Activated naive CD8-positive, alpha-beta T cell treated with anti-CD3 and anti-CD28 coated beads, Interleukin-2, amount 50 U/mL, for 24 hours (primary cell): ENCODE measurements around the gene NECAB3.
A peak's percentile ranks its signal among the peaks of the same experiment; 100 is the strongest.

Source experiments
- ATAC-seq: fragments of 150-1000 bp; cut with Tn5 transposase; one replicate; pipeline ENCODE4 v1.10.0; 2021
- DNase-seq: peaks from one replicate; pipeline ENCODE4 v3.0.0; 2021
- H3K27ac Mint-ChIP-seq: one replicate; pipeline ENCODE4 v1.8.0; 2021; ENCODE audit warnings: mild to moderate bottlenecking, mixed read lengths
- H3K27me3 Mint-ChIP-seq: one replicate; pipeline ENCODE4 v1.8.0; 2021; ENCODE audit warnings: mixed read lengths
- H3K36me3 Mint-ChIP-seq: one replicate; pipeline ENCODE4 v1.8.0; 2021; ENCODE audit warnings: low read depth, mixed read lengths
- H3K4me1 Mint-ChIP-seq: one replicate; pipeline ENCODE4 v1.8.0; 2021; ENCODE audit warnings: mixed read lengths
- H3K4me3 Mint-ChIP-seq: one replicate; pipeline ENCODE4 v1.8.0; 2021; ENCODE audit warnings: mild to moderate bottlenecking, moderate library complexity, mixed read lengths
- H3K9me3 Mint-ChIP-seq: one replicate; pipeline ENCODE4 v1.8.0; 2021; ENCODE audit warnings: mixed read lengths

NECAB3 gene

DNA sequence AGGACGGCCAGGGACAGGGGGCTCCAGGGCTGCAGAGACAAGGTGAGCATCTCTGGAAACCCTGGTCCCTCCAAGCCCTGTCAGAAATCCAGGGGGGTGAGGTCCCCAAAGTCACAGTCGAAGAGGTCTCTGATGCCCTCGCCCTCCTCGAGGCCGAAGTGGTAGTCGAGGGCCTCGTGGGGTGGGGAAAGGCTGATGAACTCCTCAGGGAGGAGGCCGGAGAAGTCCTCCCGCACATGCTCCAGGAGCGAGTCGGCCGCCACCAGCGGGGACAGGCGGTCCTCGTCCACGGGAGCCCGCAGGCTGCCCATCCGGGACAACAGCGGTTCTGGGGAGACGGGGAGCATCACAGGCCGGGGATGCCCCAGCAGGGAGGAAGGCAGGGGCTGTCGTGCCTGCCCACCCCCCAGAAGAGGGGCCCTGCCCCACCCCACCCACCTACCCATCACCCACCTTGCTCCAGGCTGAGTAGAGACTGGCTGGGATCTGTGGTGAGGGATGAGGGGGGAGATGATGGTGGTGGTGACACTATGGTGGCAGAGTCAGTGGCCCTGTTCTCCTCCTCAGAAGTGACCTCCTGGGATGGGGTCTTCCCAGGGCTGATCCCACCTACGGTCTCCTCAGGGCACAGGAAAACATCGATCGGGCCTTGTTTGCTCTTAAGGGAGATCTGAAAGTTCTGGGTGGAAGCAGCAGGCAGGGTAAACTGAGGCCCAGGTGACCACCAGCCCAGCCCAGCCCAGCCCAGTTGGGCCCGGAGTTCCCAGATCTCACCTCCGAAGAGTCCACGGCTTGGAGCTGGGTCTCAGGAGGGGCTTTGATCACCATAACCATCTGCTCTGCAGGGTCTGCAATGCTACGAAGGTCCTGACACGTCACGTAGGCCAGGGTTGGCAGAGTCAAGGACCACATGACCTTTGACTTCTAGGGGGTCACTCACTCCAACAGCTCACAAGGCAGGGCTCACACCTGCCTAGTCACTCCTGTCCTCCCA is 2.7 kb upstream of the NECAB3 start:
- Mint-ChIP-seq H3K27me3 (no peaks in the 10 kb centered on the region), H3K4me3 (no peak overlapping the region), H3K36me3 (peaks cover 25% of the 10 kb centered on the region), H3K27ac (no peak overlapping the region), H3K4me1 (peaks cover 48% of the 10 kb centered on the region), H3K9me3 (no peaks in the 10 kb centered on the region)
- no peak for DNase-seq
- ATAC-seq: no peak

DNA sequence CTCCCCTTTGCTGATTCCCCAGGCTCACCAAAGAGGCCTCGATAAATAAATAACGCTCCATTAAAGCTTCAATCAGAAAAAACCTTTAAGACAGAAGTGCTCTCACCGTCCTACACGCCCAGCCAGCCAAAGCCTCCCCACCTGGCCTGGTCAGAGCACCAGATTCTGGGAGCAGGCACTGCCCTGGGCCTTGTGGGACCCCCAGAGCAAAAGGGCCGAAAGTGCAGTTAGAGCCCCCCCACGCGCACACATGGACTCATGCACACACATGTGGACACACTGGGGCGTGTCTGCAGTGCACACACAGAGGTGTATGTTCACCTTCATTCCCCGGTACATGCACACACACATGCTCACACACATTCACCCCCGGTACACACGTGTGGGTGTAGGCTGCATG is 1.9 kb upstream of the NECAB3 start:
- no peak for DNase-seq
- no peak for ATAC-seq
- H3K27ac Mint-ChIP-seq: no peak overlapping the region
- peaks cover 40% of the 10 kb centered on the region for H3K4me1 Mint-ChIP-seq
- H3K27me3 Mint-ChIP-seq: no peaks in the 10 kb centered on the region
- no peak overlapping the region for H3K4me3 Mint-ChIP-seq
- H3K9me3 Mint-ChIP-seq: no peaks in the 10 kb centered on the region
- H3K36me3 Mint-ChIP-seq: peaks cover 25% of the 10 kb centered on the region

DNA sequence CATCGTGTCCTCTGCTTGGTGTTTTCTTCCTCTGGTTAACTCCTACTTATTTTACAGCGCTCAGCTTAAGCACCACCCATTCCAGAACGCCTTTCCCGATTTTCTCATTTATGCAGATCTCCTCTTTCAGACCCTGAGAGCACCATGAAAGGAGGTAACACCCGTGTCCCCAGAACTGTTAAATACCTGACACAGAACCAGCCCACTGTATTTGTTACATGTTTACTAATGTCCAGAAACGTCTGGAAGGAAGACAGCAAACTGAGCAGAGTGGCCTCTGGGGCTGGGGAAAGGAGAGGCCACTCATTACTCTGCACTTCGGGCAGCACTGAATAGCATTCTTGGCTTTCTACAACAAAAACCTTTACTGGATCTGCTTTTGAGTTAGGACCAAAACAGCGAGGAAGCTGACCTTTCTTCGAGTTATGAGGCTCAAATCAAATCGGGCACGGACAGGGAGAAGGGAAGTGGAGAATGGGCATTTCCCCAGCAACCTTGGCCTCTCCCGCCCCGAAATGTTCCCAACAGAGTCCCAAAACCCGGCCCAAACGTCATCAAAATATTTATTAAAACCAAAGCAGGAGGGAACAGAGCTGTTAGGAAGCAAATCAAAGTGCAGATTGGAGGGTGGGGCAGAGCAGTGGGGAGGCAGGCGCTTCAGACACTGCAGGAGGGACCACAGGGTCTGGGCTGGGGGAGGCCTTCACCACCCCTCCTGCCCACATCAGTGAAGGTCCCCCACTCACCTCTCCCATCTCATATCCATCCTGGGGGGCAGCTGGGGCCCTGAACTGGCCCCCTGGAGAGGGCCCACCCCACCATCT is 1.1 kb upstream of the NECAB3 start:
- peak overlapping the region; percentile 16 for H3K27ac Mint-ChIP-seq
- DNase-seq (no peak), ATAC-seq (no peak)
- H3K4me1 Mint-ChIP-seq: peaks cover 32% of the 10 kb centered on the region
- peak overlapping the region; percentile 67 for H3K4me3 Mint-ChIP-seq
- H3K27me3 Mint-ChIP-seq: no peaks in the 10 kb centered on the region
- no peaks in the 10 kb centered on the region for H3K9me3 Mint-ChIP-seq
- peaks cover 21% of the 10 kb centered on the region for H3K36me3 Mint-ChIP-seq

DNA sequence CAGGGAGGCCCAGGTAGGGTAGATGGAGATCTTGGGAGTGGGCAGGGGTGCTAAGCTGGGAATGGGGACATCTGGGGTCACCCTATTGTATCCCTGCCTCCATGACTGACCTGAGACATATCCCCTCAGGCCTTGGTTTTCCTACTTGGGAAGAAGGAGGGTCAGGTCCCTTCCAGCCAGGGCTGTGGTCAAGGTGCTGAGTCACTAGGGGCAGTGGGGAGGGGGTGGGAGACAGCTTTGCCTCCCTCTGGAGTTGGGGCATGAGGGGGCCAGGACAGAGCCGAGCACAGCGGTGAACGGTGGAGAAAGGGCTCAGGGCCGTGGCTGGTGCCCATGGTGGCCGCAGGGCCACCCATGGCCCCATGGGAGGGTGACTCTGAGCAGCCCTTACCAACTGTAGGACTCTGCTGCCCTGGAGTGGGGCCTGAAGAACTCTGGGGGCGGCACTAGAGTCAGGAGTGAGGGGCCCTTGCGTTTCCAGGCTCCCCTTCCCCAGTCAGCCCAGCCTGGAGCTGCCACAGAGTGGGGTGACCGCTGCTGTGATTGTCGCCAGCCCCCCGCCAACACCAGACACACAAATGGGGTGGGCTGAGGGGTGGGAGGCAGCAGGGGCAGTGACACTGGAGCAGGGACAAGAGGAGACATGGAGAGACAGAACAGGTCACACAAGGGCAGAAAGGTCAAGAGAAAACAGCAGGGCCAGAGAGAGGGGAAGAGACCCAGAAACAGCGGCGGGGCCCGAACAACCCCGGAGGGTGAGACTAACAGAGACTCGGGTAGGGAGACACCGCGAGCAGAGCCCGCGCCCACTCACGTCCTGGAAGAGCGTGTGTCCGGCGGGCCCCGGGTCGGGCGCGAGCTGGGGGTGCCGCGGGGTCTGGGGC is 576 bp downstream of the NECAB3 start:
- Mint-ChIP-seq H3K4me1 (peaks cover 15% of the 10 kb centered on the region), H3K9me3 (no peaks in the 10 kb centered on the region), H3K4me3 (peak overlapping the region; percentile 90), H3K36me3 (peaks cover 13% of the 10 kb centered on the region), H3K27me3 (no peaks in the 10 kb centered on the region), H3K27ac (peak overlapping the region; percentile 70)
- ATAC-seq (peak; percentile 34), DNase-seq (peak; percentile 30)

DNA sequence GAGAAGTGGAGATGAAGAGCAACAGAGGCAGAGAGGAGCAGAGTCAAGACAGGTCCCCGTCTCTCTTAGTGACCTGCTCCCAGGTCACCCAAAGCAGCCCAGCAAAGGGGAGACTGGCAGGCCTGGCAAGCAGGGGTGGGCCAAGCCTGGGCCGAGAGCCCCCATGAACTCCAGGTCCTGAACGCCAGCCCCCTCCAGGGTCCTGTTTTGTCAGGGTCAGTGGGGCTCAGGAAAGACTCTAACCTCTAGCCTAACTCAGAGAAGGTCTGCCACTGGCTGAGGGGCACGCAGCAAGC is 1.2 kb downstream of the NECAB3 start:
- H3K27me3 Mint-ChIP-seq: no peaks in the 10 kb centered on the region
- H3K27ac Mint-ChIP-seq: peak overlapping the region; percentile 22
- peak overlapping the region; percentile 90 for H3K4me3 Mint-ChIP-seq
- peaks cover 11% of the 10 kb centered on the region for H3K36me3 Mint-ChIP-seq
- no peak for DNase-seq
- no peak for ATAC-seq
- H3K4me1 Mint-ChIP-seq: peaks cover 18% of the 10 kb centered on the region
- H3K9me3 Mint-ChIP-seq: no peaks in the 10 kb centered on the region

DNA sequence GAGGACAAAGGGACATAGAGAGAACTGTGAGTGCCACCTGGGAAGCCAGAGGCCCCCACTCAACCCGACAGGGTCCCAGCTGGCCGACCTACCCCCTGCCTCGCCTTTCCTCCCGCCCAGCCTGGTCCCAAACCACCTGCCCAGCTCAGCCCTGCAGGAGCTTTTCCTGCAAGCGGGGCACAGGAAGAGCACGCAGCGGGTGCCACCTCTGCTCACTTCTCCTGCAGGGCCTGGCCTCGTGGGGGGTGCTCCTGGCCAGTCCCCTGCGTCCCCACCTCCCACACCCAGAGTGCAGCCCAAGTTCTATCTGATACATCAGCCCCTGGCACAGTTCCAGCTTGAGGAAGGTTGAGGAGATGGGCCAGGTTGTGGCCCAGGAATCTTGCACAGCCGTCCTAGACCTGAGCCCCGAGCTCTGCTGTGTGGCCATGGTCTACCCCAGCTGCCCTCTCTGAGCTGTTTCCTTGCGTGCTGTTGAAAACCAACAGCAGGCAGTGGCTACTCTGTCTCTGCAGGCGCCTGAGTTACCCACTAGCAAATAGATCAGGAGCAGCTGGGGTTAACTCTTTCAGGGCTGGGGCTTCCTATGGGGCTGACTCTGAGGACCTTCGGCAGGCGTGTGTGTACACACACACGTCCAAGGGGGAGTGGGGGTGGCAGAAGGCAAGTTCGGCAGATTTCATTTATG is 1.7 kb downstream of the NECAB3 start:
- Mint-ChIP-seq H3K4me3 (peak overlapping the region; percentile 90), H3K36me3 (peaks cover 9% of the 10 kb centered on the region), H3K27ac (no peak overlapping the region), H3K27me3 (no peaks in the 10 kb centered on the region), H3K4me1 (peaks cover 18% of the 10 kb centered on the region), H3K9me3 (no peaks in the 10 kb centered on the region)
- DNase-seq: no peak
- ATAC-seq: no peak

DNA sequence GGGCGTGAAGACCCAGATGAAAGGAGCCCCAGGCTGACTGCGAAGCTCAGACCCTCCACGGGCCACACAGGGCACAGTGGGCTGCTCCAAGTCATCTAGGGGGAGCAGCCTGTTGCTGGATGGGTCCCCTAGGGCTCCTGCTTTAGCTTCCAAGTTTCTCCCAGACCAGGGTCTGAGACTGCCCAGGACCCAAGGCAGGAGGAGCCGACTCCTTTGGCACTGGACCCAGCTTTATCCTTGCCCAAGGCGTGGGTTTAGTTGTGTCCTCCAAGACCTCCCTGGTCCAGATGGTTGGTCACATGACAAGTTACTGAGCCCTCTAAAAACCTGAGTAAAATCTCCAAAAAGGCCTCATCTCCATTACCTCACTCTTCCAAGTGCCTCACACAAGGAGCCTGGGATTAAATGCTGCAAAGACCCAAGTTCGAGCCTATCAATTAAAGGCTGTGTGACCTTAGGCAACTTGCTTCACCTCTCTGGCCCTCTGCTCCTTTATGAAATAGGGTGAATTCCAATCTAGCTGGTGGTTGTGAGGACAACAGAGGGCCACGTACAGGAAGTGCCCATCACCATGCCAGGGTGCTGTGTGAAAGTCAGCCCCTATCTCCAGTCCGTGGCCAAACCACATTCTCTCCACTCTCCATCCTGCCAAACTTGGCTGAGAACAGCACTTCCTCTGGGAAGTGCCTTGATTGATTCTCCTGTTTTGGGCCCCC is 2.5 kb downstream of the NECAB3 start:
- Mint-ChIP-seq H3K4me1 (peaks cover 19% of the 10 kb centered on the region), H3K4me3 (no peak overlapping the region), H3K9me3 (no peaks in the 10 kb centered on the region), H3K27me3 (no peaks in the 10 kb centered on the region), H3K27ac (no peak overlapping the region), H3K36me3 (peaks cover 6% of the 10 kb centered on the region)
- ATAC-seq (no peak), DNase-seq (no peak)

DNA sequence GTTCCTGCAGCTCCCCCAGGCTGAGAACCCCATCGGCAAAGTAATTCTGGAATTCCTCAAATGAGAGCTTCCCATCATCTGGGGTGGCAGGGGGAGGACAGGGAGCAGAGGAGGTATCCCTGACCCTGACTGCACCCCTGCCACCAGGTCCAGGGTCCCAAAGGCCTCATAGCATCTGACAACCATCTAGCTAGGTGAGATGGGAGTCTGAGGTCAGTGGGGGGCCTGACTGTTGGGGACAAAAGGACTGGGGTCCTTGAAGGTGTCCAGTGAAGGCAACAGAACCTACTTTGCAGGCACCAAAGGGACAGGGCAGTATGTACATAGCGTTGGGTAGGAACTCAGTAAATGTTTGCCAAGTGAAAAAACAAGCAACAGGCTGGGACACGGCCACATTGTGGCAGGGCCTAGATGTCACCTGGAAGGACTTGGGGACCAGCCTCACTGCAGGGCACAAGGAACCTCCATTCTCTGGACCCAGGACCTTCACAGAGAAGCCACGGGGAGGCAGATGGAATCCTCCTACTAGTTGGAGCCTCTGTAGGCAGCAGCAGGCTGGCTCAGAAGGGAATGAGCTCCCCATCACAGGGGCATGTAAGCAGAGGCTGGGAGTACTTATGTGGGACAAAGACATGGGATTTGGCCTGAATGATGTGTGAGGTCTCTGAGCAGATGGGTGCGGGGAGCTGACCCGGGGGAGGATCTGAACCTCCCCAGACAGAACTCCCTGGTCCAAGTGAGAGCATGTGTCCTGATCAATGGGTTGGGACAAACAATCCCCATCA is 3.3 kb downstream of the NECAB3 start:
- H3K4me1 Mint-ChIP-seq: peaks cover 27% of the 10 kb centered on the region
- DNase-seq (no peak), ATAC-seq (no peak)
- peaks cover 4% of the 10 kb centered on the region for H3K36me3 Mint-ChIP-seq
- no peaks in the 10 kb centered on the region for H3K9me3 Mint-ChIP-seq
- H3K4me3 Mint-ChIP-seq: no peak overlapping the region
- no peaks in the 10 kb centered on the region for H3K27me3 Mint-ChIP-seq
- H3K27ac Mint-ChIP-seq: no peak overlapping the region

DNA sequence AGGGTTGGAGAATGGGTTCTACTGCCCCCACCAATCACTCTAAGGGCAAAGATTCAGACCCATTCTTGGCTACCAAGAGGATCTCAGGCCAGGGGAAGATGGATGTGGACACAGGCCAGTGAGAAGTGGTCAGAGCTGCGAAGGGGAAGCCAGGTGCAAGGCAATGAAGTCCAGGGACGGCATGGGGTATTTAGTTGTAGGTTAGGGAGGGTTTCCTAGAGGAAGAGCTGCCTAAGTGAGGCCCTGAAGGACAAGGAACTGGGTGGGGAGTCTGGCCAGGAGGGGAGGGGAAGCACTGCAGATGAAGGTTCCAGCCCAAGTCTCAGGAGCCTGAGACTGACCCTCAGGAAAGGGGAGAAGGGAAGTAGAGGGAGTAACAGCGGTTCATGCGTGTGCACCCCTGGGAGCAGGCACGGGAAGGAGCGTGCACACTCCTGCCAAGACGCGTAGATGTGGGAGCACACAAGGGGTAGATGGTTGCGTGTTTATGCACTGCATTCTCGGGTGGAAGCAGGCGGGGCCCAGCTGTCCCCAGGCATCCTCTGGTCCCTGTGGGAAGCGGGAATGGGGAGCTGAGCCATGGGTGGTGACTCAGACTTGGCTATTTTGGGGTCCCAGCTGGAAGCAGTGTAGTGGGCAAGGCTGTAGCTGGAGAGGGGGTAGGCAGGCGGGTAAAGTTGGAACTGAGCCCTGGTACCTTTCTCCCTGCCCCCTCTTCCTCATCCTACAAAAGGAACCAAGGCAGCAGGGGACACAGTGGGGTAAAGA is 4.2 kb downstream of the NECAB3 start:
- H3K4me3 Mint-ChIP-seq: no peak overlapping the region
- H3K4me1 Mint-ChIP-seq: peaks cover 28% of the 10 kb centered on the region
- no peaks in the 10 kb centered on the region for H3K27me3 Mint-ChIP-seq
- no peak overlapping the region for H3K27ac Mint-ChIP-seq
- no peak for DNase-seq
- H3K9me3 Mint-ChIP-seq: no peaks in the 10 kb centered on the region
- no peak for ATAC-seq
- H3K36me3 Mint-ChIP-seq: peaks cover 4% of the 10 kb centered on the region

DNA sequence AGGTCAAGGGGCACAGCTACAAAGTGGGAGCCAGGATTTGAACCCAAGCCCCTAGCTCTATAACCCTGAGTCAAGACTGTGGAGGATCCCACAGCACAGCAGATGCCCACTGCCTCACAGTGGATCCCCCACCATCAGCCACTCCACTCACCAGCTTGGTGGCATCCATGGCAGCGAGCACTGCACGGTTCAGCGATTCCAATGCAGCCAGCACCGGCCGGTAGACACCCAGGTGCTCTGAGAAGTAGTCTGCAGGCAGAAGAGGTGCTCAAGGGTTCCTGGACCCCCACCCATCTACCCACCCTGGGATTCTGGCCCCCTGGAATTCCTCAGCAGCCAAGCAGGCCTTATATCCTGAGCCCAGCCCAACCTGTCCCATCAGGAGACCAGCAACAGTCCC is 5.0 kb downstream of the NECAB3 start:
- peak overlapping the region; percentile 40 for H3K4me3 Mint-ChIP-seq
- H3K36me3 Mint-ChIP-seq: peaks cover 4% of the 10 kb centered on the region
- H3K4me1 Mint-ChIP-seq: peaks cover 32% of the 10 kb centered on the region
- no peaks in the 10 kb centered on the region for H3K9me3 Mint-ChIP-seq
- no peak for ATAC-seq
- no peaks in the 10 kb centered on the region for H3K27me3 Mint-ChIP-seq
- no peak for DNase-seq
- H3K27ac Mint-ChIP-seq: no peak overlapping the region

DNA sequence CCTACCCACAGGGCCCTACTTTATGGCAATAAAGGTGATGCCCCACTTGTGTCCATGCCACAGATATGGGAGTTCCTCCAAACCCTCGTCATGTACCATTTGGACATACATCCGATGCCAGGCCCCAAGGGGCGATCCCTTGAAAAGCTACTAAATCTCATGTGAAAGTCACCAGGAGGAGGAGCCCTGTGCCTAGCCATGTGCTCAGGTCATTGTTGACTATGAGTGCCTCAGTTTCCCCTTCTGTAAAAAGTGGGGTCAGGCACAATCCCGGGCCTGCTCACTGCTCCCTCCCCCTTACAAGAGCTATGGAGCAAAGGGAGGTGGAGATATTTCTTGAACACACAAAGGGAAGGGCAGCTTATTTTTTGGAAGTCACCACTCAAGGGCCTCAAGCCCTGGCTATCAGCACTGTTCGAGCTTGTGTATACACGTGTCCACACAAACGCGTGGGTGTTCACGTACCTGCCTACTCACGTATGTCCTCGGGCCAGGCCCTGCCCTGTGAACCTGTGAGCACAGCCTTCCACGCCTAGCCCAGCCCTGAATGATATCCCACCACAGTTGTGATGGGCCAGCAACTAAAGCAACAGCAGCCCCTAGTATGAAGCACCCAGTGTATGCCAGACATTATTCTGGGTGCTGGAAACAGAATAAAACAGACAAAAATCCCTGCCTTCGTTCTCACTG is 5.6 kb downstream of the NECAB3 start:
- Mint-ChIP-seq H3K4me3 (peak overlapping the region; percentile 78), H3K27ac (no peak overlapping the region), H3K9me3 (no peaks in the 10 kb centered on the region), H3K36me3 (peaks cover 4% of the 10 kb centered on the region), H3K4me1 (peaks cover 30% of the 10 kb centered on the region), H3K27me3 (no peaks in the 10 kb centered on the region)
- DNase-seq (no peak), ATAC-seq (no peak)
